ENCODE data around the gene MOGAT1. TPM values are rescaled to one million over a fixed set of nuclear protein-coding genes. Genes with fewer than 3 reads are reported as not detected.

MOGAT1 gene
- total and polyA plus RNA-seq, 2 of the 13 experiments (the other 11 are each of a cell fraction or from before 2014, with no cell fraction given), result 0.98 to 4.3 TPM

GRCh38 chr2:222738312-222738711 is 66.9 kb downstream of the MOGAT1 start:
- Histone ChIP-seq H4K20me1 (ENCODE audit: insufficient read depth, low read length) (no peaks in the 10 kb centered on the region), H3K9me3 (ENCODE audit: low read length) (no peaks in the 10 kb centered on the region), H3K36me3 (replicated peaks in 1 of 2; ENCODE audit: control insufficient read depth in 1 of 2, insufficient read depth in 2 of 2, low read length in 2 of 2) (no peaks in the 10 kb centered on the region), H3K79me2 (ENCODE audit: insufficient read depth, low read length) (no peaks in the 10 kb centered on the region), H3K4me3 (replicated peaks in 1 of 3; ENCODE audit: insufficient read depth in 1 of 3, low read depth in 2 of 3, low read length in 3 of 3) (no peak overlapping the region), H2AFZ (ENCODE audit: low read length) (no peak overlapping the region), H3K27ac (ENCODE audit: extremely low read length, insufficient read depth, low read length) (no peak overlapping the region), H3K9ac (ENCODE audit: insufficient read depth, low read depth, low read length) (no peak overlapping the region), H3K4me1 (ENCODE audit: insufficient read depth, low read length) (peaks cover 88% of the 10 kb centered on the region), H3K27me3 (ENCODE audit: control insufficient read depth in 1 of 2, insufficient read depth in 2 of 2, low read length in 2 of 2) (no peaks in the 10 kb centered on the region), H3K4me2 (ENCODE audit: low read depth, low read length) (no peak overlapping the region)
- in situ Hi-C loops (cut with HindIII; ENCODE audit: extremely low pct_ligation_motif_present, low pct_unique_long_range_greater_than_20kb), result no loop called here
- no TSS peak for BruUV-seq (replicated peaks)
- 98% methylated on average over 5 of the region's 5 CpGs for WGBS (ENCODE audit: low lambda C conversion rate)
- intact Hi-C loops (cut with micrococcal nuclease; ENCODE audit: unreplicated experiment), result no loop called here
- ATAC-seq, result no peak
- CTCF ChIA-PET (ENCODE audit: low intra/inter-chr PET ratio, low total read pairs), result no interaction called here
- POLR2A ChIA-PET, result no interaction called here
- FAIRE-seq, result no peak
- no peak for DNase-seq (ENCODE audit: low spot score)
- TF ChIP-seq GABPA (IDR thresholded peaks at IDR 0.05; ENCODE audit: low read depth, low read length), result no peak
- TF ChIP-seq GABPA (CRISPR knock-in tag; IDR thresholded peaks at IDR 0.05; ENCODE audit: low read depth), result no peak
- TF ChIP-seq SOX5 (CRISPR knock-in tag; IDR thresholded peaks at IDR 0.05; ENCODE audit: borderline replicate concordance), result no peak
- TF ChIP-seq MAFG (CRISPR knock-in tag; IDR thresholded peaks at IDR 0.05), result no peak
- TF ChIP-seq TBX2 (CRISPR knock-in tag; IDR thresholded peaks at IDR 0.05; ENCODE audit: borderline replicate concordance), result no peak
- TF ChIP-seq ZXDC (CRISPR knock-in tag; IDR thresholded peaks at IDR 0.05), result no peak
- no peak for TF ChIP-seq ARNT (IDR thresholded peaks at IDR 0.05)
- TF ChIP-seq GATAD1 (CRISPR knock-in tag; IDR thresholded peaks at IDR 0.05), result no peak
- TF ChIP-seq ZNF431 (CRISPR knock-in tag; IDR thresholded peaks at IDR 0.05; ENCODE audit: borderline replicate concordance, low read depth), result no peak
- TF ChIP-seq NFE2L1 (CRISPR knock-in tag; IDR thresholded peaks at IDR 0.05; ENCODE audit: borderline replicate concordance), result no peak
- TF ChIP-seq PBX3 (CRISPR knock-in tag; IDR thresholded peaks at IDR 0.05; ENCODE audit: borderline replicate concordance), result no peak
- no peak for TF ChIP-seq ZNF337 (CRISPR knock-in tag; IDR thresholded peaks at IDR 0.05; ENCODE audit: borderline replicate concordance, low read depth)
- no peak for TF ChIP-seq PLSCR1 (CRISPR knock-in tag; IDR thresholded peaks at IDR 0.05; ENCODE audit: borderline replicate concordance)
- no peak for TF ChIP-seq SIX1 (CRISPR knock-in tag; IDR thresholded peaks at IDR 0.05; ENCODE audit: borderline replicate concordance)
- TF ChIP-seq TEAD2 (CRISPR knock-in tag; IDR thresholded peaks at IDR 0.05), result no peak

Data from HepG2 (cell line).